ENCODE measurements around the gene SLC6A3.

SLC6A3 gene

DNA sequence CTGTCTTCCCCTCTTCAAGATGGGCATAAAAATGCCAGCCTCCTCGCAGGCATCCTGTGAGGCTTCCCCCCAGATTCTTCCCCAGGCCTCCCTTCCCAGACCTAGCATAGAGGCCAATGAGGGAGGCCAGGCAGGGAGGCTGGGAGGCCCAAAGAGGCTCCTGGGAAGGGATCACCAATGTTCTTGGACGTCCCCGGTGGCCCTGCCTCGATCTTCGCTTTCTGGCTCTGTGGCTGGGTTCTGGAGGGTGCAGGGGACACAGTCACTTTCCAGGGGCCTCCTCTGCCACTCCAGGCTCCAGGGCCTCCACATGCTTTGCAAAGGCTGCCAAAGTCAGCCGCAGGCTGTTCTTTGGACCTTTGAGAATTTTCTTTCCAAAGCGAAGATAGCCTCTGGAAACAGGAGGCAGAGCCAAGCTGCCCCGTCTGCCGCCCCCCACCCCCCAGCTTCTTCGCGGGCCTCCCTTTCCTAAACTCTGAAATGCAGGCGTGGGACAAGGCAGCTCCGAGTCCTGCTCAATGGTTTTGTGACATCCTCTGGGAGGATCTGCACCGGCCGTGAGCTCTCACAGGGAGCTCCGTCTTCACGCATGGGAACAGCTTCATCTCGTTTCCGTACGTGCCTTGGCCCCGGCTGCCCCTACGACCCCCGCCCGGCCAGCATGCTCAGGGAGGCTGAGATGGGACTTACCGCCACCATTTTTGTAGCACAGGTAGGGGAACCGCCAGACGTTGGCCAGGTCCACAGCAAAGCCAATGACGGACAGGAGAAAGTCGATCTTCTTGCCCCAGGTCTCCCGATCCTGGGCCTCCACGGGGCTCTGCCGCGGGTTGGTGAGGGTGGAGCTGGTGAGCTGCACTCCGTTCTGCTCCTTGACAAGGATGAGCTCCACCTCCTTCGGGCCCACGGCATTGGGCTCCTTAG is 2.8 kb downstream of the SLC6A3 start:
- DNase-seq (ENCODE audit: low read depth in 2 of 2, low spot score in 1 of 2) = no peak

DNA sequence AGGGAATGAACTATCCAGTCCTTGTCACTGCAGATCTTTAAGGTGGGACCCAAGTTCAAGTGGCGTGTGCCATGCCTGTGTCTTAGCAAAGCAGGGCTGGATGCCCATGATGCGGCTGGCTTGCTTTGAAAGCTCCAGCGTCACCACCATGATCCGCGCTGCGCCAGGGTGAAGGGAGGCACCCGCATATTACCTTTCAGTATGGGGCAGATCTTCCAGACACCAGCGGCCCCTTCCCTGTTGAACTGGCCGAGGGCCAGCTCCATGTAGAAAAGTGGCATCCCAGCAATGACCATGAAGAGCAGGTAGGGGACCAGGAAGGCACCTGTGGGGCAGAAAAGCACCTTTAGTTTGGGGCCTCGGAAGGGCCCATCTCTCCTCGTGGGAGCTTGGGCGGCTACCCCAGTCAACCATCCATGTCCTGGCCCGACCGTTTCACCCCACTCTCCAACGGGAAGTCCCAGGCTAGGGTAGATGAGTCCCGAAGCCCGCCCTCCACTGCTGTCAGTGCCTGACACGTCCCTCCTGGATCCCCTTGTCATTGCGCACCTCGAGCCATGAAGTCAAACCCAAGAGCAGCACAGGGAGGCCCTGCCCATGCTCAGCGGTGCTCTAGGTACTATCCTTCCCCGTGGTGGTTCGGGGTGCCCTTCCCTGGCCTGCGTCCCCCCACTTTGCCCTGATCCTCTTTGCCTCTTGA is 3.9 kb downstream of the SLC6A3 start:
- DNase-seq (ENCODE audit: low read depth in 2 of 2, low spot score in 1 of 2) = no peak

DNA sequence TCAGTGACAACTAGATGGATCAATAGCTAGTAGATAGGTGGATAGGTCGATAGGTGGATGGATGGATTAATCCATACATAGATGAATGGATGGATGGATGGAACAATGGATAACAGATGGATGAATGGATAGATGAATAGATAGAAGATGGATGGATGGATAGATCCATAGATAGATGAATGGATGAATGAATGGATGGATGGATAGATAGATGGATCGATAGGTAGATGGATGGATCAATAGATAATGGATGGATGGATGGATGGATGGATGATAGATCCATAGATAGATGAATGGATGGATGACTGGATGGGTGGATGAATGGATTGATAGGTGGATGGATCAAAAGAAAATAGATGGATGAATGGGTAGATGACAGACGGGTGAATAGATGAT is 5.1 kb downstream of the SLC6A3 start:
- no peak for DNase-seq (ENCODE audit: low read depth in 2 of 2, low spot score in 1 of 2)

DNA sequence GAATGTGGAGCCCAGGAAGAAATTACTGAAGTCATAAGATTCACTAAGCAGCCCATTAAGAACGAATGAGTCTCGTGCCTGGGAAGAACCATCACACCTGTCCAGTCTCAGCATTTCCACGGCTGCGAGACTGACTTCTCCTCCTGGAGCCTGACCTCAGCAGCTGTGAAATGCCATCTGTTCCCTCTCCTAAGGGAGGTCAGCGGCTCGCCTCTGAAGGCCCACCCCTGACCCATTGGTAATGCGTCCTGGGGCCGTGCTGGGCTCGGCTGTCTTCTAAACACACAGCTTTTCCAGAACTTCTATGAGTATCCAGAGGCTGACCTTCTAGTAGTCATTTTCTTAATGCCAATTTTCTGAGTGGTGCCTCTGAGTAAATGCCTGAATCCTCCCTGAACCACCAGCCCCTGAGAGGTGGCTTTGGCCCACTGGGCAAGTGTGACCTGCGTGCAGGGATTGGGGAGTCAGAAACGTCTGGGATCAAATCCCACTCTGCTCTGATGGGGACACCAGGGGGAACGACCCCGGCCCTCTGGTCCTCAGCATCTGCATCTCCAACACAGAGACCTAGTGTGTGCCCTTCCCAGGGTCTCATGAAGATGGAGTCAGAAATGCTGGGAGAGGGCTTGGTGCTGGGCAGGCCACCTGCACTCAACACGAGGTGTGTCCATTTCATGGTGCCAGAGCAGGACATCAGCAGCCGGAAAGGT is 5.7 kb downstream of the SLC6A3 start:
- no peak for DNase-seq (ENCODE audit: low read depth in 2 of 2, low spot score in 1 of 2)

DNA sequence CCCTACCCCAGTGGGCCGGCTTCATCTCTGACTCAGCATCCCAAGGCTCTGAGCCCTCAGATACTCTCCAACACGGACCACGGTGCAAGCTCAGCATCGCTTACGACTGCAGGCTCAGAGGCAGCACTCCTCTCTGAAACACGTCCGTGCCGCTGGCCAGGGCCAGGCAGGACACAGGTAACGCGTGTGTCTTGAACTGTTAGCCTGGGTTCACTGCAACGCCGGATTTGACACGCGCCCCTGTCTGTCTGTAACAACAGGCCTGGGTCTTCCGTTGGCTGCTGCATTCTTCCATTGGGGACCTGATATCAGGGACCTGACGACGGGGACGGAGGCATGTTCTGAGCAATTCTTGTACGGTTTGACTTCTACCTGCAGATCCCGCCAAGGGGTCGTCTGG is 6.4 kb downstream of the SLC6A3 start:
- DNase-seq (ENCODE audit: low read depth in 2 of 2, low spot score in 1 of 2) = no peak

DNA sequence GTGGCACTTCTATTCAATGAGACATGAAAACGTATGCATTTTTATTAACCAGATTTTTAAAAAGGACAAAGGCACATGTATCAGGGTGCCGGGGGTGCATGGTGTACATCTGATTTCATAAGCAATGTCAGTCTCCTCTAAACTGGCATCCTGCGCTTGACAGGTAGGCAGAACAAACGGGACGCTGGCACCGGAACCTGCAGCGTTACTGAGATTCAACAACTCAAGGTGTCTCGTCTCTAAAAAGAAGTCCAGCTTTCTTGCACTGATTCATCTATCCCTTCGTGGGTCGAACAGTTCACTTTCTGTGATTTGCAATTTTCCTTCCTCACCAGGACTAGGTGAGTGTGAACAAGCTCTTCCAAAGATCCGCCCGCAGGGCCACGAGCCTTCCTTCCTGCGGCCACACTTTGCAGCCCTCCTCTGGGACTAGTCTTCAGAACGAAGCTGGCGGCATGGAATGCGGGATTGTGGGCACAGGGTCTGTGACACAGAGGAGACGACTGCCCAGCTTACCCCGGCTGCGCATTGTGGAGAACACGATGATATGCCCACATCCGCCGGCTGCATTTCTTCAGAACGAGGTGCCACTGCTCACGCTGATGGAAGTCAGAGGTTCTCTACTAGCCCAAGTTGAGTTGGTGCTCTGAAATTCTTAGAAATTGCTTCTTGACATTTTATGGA is 7.2 kb downstream of the SLC6A3 start:
- no peak for DNase-seq (ENCODE audit: low read depth in 2 of 2, low spot score in 1 of 2)

DNA sequence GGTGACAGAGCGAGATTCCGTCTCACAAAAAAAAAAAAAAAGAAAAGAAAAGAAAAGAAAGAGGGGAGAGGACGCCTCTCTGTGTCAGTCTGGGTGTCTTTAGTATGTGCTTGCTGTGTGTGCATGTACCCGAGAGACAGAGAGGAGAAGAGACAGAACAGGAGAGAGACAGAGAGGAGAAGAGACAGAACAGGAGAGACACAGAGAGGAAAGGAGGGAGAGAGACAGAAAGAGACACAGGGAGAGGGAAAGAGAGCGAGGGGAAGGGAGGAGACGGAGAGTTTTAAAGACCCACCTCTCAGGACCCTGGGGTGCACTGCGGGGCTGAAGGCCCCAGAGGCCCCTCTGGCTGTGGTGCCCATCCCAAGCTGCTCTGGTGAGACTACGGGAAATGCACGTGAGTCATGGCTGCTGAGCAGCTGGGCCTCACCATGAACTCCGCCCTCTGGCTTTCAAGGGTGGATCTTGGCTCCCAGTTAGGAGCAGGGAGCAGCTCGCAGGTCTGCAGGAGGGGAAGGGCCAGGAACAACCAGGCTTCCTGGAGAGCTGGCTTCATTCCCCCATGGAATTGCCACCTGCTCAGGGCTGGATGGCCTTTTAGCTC is 7.9 kb downstream of the SLC6A3 start:
- no peak for DNase-seq (ENCODE audit: low read depth in 2 of 2, low spot score in 1 of 2)

DNA sequence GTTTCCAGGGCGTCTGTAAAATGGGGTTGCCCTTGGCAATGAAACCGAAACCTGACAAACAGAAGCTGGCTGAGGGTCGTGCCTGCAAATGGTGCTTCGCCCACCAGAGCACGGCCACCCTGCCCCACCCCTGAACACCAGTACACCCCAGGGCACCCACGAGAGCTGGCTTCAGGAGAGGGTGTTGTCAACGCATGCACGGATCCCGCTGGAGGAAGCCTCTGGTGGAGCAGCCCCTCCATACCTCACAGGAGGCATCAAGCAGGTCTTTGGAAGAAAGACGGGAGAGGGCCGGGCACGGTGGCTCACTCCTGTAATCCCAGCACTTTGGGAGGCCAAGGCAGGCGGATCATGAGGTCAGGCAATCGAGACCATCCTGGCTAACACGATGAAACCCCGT is 8.6 kb downstream of the SLC6A3 start:
- no peak for DNase-seq (ENCODE audit: low read depth in 2 of 2, low spot score in 1 of 2)

DNA sequence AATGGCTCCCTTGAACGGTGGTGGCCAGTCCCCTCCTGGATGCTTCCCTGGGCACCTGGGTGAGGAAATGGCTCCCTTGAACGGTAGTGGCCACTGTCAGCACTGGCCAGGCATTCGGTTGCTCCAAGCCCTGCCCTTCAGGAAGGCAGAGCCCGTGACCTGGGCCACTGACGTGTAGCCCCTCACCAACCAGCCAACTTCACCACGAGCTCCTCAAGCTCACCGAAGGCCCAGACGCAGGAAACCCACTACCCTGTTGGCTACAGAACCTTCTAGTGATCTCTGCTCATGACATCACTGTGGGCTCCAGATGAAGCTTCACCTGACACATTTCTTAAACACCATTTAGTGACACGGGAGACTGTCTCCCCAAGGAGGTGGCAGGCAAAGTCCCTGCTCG is 9.2 kb downstream of the SLC6A3 start:
- DNase-seq (ENCODE audit: low read depth in 2 of 2, low spot score in 1 of 2) = no peak

DNA sequence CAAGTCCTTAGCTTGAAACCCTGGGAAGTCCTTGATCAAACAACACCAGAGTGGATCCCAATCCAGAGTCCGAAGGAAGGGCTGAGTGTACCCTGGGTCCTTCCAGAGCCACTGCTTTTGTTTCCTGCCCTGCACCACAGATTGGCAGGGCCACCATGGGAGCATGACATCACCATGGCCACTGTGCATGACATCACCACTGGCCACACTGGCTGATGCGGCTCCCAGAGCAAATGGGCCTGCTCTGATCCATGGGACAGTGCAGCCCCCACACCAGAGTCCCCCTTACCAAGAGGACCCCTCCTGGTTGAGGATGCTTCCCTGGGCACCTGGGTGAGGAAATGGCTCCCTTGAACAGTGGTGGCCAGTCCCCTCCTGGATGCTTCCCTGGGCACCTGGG is 9.9 kb downstream of the SLC6A3 start:
- no peak for DNase-seq (ENCODE audit: low read depth in 2 of 2, low spot score in 1 of 2)

DNA sequence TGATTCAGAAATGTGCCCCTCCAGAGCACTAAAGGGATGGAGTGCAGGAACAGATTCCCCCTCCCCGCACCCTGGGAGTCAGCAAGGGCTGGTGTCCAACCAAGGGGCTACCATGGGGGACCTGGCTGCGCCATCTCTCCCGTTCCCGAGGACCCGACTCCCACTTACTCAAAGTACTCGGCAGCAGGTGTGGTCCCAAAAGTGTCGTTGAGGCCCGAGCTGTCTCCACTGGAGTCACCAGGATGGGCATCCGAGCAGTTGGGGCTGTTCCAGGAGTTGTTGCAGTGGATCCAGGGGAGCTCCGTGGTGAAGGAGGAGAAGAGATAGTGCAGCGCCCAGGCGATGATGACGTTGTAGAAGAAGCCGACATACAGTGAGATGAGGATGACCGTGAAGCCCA is 12.9 kb downstream of the SLC6A3 start:
- no peak for DNase-seq (ENCODE audit: low read depth in 2 of 2, low spot score in 1 of 2)

DNA sequence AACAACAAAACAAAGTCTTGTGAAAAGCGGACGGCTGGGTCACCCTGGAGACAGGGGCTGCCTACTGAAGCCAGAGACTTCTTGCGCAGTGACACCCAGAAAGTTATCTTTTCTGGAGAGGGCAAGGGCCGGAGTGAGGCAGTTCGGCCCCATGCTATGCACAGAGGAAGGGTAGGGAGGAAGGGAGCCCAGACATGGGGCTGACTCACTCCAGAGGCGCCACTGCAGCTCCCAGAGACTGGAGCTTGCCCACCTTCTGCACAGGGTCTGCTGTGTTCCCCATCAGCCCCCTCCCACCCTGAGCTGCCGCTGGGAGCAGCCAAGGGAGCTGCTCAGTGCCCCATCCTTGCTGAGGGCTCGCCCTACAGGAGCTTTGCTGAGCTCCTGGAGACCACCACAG is 13.3 kb downstream of the SLC6A3 start:
- DNase-seq (ENCODE audit: low read depth in 2 of 2, low spot score in 1 of 2) = no peak

DNA sequence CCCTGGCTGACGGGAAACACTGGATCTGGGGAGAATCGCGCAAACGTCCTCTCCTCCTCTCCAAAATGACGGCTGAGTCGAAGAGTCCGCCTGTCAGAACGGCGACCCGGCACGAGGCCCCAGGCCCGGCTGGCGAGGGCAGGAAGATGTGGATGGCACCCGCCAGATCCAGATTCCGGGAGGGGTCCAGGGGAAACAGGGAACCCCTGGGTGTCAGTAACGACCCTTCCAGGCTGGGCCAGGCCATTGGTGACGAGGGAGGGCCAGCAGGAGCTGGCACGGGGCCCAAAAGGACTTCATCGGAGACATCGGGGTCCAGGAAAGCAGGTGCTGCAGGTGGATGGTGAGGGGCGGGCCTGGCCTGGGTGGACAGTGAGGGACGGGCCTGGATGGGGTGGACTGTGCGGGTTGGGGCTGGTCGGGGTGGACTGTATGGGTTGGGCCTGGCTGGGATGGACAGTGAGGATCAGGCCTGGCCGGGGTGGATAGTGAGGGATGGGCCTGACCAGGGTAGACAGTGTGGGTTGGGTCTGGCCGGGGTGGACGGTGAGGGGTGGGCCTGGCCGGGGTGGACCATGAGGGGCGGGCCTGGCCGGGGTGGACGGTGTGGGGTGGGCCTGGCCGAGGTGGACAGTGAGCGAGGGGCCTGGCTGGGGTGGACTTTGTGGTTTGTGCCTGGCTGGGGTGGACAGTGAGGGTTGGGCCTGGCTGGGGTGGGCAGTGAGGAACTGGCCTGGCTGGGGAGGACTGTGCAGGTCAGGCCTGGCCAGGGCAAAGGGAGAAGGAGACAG is 14.0 kb downstream of the SLC6A3 start:
- DNase-seq (ENCODE audit: low read depth in 2 of 2, low spot score in 1 of 2) = no peak

DNA sequence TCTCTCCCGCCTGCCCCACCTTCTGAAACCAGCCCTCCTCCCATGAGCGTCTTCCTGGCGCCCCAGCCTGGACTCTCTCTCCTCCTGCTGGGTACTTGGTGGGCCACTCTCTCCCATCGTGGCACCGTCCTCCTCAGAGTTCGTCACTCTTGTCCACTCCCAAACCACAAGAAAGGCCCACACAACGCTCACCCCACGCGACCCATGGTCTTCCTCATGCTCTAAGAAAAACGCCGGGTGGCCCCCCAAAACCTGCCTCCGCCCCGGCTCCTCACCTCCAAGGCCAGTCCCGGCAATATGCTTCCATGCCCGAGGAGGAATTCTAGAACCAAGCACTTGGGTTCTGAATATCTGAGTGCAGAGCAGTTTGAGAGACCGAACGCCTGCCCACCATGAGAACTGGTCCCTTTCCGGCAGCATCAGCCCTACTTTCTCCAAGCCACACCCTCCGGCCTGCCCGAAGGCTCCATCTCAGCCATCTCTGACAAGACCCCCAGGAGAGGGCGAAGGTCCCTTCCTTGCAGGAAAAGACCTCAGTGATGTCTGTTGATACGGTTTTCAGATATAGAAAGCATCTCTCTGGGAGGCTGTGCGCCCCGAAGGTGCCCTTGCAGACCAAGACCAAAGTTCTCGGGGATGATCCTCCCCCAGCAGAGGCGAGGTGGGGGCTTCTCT is 15.0 kb downstream of the SLC6A3 start:
- no peak for DNase-seq (ENCODE audit: low read depth in 2 of 2, low spot score in 1 of 2)

DNA sequence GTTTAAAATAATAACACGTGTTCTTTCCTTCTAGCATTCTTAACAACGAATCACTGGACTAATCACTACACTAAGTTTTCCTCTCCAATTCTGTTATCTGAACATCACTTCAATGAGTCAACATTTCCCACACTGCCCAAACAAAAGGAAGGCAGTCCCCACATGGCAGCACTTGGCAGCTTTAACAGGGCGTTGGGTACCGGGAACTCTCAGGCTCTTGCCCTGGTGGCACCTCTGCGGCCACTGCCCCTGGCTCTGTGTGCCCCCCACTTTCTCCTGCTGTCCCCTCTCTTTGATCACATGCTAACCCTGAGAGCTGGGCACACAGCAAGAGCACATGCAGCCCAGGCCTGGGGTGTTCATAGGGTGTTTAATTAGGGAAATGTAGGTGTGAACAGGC is 15.7 kb downstream of the SLC6A3 start:
- DNase-seq (ENCODE audit: low read depth in 2 of 2, low spot score in 1 of 2) = no peak

DNA sequence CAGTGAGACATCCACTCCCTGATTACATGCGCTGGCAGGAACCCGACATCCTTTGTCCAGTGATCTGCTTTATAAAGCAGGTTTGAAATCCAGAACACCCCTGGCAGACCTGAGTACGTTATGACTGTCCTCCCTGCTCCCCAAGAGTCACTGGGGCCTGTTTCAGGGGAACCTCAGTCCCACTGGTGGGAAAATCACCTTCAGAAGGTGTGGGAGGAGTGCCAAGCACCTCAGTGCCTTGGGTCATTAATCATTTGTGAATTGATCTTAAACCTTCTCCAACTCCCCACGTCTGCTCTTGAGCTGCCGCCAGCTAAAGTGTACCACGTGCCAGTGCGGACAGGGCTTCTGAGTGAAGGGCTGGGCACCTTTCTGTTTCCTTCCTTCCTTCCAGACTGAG is 16.2 kb downstream of the SLC6A3 start:
- DNase-seq (ENCODE audit: low read depth in 2 of 2, low spot score in 1 of 2) = no peak

DNA sequence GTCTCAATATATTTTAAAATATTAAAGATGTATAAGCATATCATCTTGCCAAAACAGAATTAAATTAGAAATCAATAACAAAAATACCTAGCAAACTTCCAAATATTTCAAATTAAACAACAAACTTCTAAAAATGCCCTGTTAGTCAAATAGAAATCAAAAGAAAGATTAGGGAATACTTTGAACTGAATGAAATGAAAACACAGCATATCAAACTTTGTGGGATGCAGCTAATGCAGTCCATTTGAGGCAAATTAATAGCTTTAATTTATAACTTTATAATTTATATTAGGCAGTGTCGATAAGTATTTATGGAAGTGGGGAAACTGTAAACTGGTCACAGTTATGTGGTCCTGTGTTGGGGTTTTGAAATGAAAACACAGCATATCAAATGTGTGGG is 17.1 kb downstream of the SLC6A3 start:
- DNase-seq (ENCODE audit: low read depth in 2 of 2, low spot score in 1 of 2) = no peak

DNA sequence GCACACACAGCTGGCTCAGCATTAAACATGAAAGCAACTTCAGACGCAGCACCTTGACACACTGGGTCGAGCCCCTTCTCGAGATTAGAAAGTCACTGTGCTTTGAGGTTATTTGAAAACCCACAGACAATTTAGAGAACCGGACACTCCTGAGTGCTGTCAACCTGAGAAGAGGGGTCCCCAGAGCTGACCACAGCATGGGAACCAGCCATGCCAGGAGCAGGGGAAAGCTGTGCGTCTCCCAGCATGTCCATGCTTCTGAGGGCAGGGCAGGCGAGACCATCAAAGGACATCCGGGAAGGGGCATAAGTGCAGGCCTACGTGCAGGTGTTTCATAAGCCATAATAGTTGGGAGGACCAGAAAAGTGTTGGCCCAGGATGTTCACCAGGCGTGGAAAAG is 20.5 kb downstream of the SLC6A3 start:
- DNase-seq (ENCODE audit: low read depth in 2 of 2, low spot score in 1 of 2) = no peak

DNA sequence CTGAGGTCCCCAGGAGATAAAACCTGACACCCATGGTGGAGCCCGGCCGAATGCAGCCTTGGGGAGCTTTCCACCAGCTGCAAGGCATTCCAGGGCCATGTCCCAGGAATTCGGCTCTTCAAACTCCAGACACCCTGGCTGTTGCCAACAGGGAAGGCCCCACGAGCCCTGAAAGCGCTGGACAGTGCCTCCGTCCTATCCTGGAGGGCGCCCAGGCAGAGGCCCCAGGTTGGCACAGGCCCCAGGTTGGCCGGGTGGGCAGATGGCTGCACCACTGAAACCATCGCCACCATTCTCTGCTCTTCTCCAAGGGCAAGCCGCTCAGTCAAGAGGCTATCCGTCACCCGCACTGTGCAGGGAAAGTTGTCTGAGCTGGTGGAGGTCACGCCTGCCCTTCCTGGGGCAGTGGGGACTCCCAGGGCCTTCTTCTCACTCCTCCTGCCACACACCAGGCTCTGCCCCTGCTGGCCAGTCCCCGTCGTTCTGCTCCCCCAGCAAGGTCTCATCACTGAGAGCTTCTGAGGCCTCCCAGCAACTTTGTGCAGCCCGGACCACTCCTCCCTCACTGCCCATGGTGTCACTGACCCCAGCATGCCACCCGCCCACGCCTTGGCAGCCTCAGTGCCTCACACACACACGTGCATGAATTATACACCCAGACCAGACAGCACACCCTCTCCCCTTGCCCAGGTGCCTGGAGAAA is 21.2 kb downstream of the SLC6A3 start:
- no peak for DNase-seq (ENCODE audit: low read depth in 2 of 2, low spot score in 1 of 2)
